Loucy (cell line): ENCODE data around the gene SIRPB2.

Experiments
- H2AFZ ChIP-seq: fragments of 200-600 bp; sonication (generic); 2 replicates; pipeline ENCODE4 v1.6.0; 2016; ENCODE audit warnings: antibody characterized with exemption, mild to moderate bottlenecking, low read length, moderate library complexity
- H3F3A ChIP-seq: fragments of 200-600 bp; 2 replicates; pipeline ENCODE4 v1.6.0; 2016; ENCODE audit warnings: antibody characterized with exemption, low read depth, mild to moderate bottlenecking
- H3K27me3 ChIP-seq: fragments of 200-600 bp; sonication (generic); 2 replicates; pipeline ENCODE4 v1.6.1; 2014; ENCODE audit warnings: low read length, mild to moderate bottlenecking; ENCODE audit not compliant: insufficient read depth, poor library complexity, severe bottlenecking
- H3K36me3 ChIP-seq: fragments of 200-600 bp; sonication (generic); 2 replicates; pipeline ENCODE4 v1.6.1; 2016; ENCODE audit warnings: low read length; ENCODE audit not compliant: insufficient read depth
- H3K4me1 ChIP-seq: fragments of 200-600 bp; sonication (generic); 2 replicates; pipeline ENCODE4 v1.5.1; 2014; ENCODE audit warnings: low read length, mild to moderate bottlenecking; ENCODE audit not compliant: insufficient read depth, poor library complexity, severe bottlenecking
- H3K4me2 ChIP-seq: fragments of 200-600 bp; sonication (generic); 2 replicates; pipeline ENCODE4 v1.6.0; 2014; ENCODE audit warnings: antibody characterized with exemption, low read length, low read depth, mild to moderate bottlenecking; ENCODE audit not compliant: poor library complexity, severe bottlenecking
- H3K4me3 ChIP-seq: fragments of 200-600 bp; sonication (generic); 2 replicates; pipeline ENCODE4 v1.5.1; 2014; ENCODE audit warnings: low read length, mild to moderate bottlenecking, mixed read lengths; ENCODE audit not compliant: poor library complexity, severe bottlenecking
- H3K79me2 ChIP-seq: fragments of 200-600 bp; sonication (generic); 2 replicates; pipeline ENCODE4 v1.6.1; 2014; ENCODE audit warnings: low read length; ENCODE audit not compliant: insufficient read depth
- H3K9ac ChIP-seq: fragments of 200-600 bp; sonication (generic); 2 replicates; pipeline ENCODE4 v1.6.0; 2014; ENCODE audit warnings: mild to moderate bottlenecking, low read depth, low read length, moderate library complexity; ENCODE audit not compliant: poor library complexity, severe bottlenecking
- H3K9me2 ChIP-seq: fragments of 200-600 bp; sonication (generic); replicated peaks from 2 replicates; pipeline ENCODE4 v1.6.1; 2016; ENCODE audit warnings: low read depth, low read length, mixed read lengths
- H3K9me3 ChIP-seq: fragments of 200-600 bp; sonication (generic); 2 replicates; pipeline ENCODE4 v1.6.1; 2014; ENCODE audit warnings: mild to moderate bottlenecking, antibody characterized with exemption, low read length, low read depth; ENCODE audit not compliant: insufficient read depth
- H4K20me1 ChIP-seq: fragments of 200-600 bp; sonication (generic); 2 replicates; pipeline ENCODE4 v1.6.0; 2014; ENCODE audit warnings: antibody characterized with exemption, low read length, mild to moderate bottlenecking; ENCODE audit not compliant: insufficient read depth, poor library complexity, severe bottlenecking
- EZH2phosphoT487 ChIP-seq: fragments of 200-600 bp; IDR thresholded peaks from 2 replicates; pipeline ENCODE4 v1.6.1; 2018; ENCODE audit warnings: antibody characterized with exemption, mild to moderate bottlenecking, moderate library complexity, borderline replicate concordance
- TF ChIP-seq, protein P1 (sequence below): fragments of 200-600 bp; sonication (generic); conservative IDR thresholded peaks from 2 replicates; pipeline ENCODE4 v1.5.1; 2014; ENCODE audit warnings: mild to moderate bottlenecking, antibody characterized with exemption, low read length

Gene SIRPB2

DNA sequence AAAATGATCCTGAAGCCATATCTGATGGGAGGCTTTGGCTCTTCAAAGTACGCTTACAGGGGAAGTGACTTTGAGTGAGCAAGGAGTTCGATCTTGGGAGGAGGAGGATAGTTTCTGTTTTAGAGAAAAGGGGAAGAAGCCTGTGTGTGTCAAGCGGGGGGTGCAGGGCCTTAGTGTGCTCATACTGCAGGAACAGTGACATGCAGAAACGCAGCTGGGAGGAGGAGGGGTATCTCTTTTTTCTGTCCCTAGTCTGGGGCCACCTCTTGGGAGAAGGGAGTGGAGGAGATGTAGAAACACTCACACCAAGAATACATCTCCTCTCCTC, 46.5 kb upstream of the SIRPB2 start:
- H3K9me3 ChIP-seq, result no peaks in the 10 kb centered on the region
- no peak overlapping the region for H3K4me3 ChIP-seq
- H3K79me2 ChIP-seq, result no peaks in the 10 kb centered on the region
- no peaks in the 10 kb centered on the region for H3K27me3 ChIP-seq
- H3K4me2 ChIP-seq, result no peak overlapping the region
- H3K4me1 ChIP-seq, result no peaks in the 10 kb centered on the region
- H3K9ac ChIP-seq, result no peak overlapping the region
- H4K20me1 ChIP-seq, result no peaks in the 10 kb centered on the region
- H3K9me2 ChIP-seq, result no peaks in the 10 kb centered on the region
- no peak overlapping the region for H2AFZ ChIP-seq
- TF ChIP-seq, protein P1, sequence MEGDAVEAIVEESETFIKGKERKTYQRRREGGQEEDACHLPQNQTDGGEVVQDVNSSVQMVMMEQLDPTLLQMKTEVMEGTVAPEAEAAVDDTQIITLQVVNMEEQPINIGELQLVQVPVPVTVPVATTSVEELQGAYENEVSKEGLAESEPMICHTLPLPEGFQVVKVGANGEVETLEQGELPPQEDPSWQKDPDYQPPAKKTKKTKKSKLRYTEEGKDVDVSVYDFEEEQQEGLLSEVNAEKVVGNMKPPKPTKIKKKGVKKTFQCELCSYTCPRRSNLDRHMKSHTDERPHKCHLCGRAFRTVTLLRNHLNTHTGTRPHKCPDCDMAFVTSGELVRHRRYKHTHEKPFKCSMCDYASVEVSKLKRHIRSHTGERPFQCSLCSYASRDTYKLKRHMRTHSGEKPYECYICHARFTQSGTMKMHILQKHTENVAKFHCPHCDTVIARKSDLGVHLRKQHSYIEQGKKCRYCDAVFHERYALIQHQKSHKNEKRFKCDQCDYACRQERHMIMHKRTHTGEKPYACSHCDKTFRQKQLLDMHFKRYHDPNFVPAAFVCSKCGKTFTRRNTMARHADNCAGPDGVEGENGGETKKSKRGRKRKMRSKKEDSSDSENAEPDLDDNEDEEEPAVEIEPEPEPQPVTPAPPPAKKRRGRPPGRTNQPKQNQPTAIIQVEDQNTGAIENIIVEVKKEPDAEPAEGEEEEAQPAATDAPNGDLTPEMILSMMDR, result no peak
- TF ChIP-seq EZH2phosphoT487, result no peak
- H3K36me3 ChIP-seq, result no peaks in the 10 kb centered on the region
- H3F3A ChIP-seq, result no peaks in the 10 kb centered on the region

DNA sequence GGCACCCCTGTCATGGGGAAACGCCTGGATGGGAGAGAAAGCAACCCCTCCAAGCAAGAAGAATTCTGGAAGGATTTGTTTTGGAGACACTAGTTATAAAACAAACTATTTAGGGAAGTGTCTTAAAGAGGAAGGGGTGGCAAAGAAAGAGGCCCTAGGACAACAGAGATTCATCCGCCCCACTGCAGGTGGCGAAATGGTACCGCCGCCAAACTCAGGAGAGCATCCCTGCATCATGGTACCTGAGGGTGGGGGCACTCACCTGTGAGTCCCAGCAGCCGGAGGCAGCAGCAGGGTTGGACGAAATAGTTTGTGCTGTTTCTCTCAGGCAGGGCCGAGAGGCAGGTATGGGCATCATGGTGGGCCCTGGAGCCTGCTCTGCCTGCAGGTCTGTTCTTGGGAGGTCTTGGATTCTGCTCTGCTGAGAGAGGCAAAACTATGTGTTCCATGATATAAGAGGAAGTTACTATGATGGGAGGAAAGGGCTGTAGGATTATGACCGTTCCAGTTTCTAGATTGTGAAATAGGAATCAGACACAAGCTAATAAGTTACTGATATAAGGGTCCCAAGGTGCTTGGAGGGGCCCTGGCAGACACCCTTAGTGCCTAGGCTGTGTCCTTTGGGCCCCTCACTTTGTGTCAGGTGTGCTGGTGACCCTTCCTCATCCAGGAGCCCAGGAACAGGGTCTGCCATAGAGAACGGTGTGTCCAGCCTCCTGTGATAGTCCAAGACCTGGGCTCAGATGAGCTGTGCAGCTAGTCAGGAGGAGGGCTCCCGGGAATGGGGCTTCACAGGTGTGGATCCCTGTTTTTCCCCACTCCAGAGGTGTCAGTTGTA, 45.9 kb upstream of the SIRPB2 start:
- Histone ChIP-seq H3K4me3 (no peak overlapping the region), H3K79me2 (no peaks in the 10 kb centered on the region), H3K9me3 (no peaks in the 10 kb centered on the region), H3K36me3 (no peaks in the 10 kb centered on the region), H3F3A (no peaks in the 10 kb centered on the region), H3K27me3 (no peaks in the 10 kb centered on the region), H3K9me2 (no peaks in the 10 kb centered on the region), H3K9ac (no peak overlapping the region), H3K4me1 (no peaks in the 10 kb centered on the region), H4K20me1 (no peaks in the 10 kb centered on the region), H2AFZ (no peak overlapping the region), H3K4me2 (no peak overlapping the region)
- TF ChIP-seq, protein P1, result no peak
- no peak for TF ChIP-seq EZH2phosphoT487

DNA sequence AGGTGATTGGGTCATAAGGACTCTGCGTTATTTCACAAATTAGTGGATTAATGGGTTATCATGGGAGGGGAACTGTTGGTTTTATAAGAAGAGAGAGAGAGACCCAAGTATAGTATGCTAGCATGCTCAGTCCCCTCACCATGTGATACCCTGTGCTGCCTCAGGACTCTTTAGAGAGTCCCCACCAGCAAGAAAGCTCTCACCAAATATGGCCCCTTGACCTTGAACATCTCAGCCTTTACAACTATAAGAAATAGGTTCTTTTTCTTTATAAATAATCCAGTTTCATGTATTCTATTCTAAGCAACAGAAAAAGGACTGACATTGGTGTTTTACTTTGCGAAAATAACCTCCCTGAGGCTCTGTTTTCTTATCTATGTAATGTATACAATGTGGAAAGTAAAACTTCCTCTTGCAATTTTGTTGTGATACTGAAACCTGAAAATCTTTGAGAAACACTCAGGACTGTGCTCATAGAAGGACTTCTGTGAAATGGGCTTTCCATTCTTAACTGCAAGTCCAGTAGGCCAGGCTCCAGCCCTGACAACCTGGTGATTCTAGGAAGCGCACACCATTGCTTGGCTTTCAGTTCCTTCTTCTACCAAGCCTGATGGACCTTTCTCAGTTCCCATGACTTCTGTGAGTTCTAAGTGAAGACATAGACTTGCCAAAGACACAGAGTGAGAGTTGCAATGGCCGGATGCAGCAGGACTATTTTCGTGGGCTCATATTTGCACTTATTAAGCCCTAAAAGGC, 44.4 kb upstream of the SIRPB2 start:
- Histone ChIP-seq H3F3A (no peaks in the 10 kb centered on the region), H3K27me3 (no peaks in the 10 kb centered on the region), H2AFZ (no peak overlapping the region), H3K9ac (no peak overlapping the region), H3K79me2 (no peaks in the 10 kb centered on the region), H3K4me3 (no peak overlapping the region), H3K36me3 (no peaks in the 10 kb centered on the region), H3K9me2 (no peaks in the 10 kb centered on the region), H3K4me1 (no peaks in the 10 kb centered on the region), H3K9me3 (no peaks in the 10 kb centered on the region), H3K4me2 (no peak overlapping the region), H4K20me1 (no peaks in the 10 kb centered on the region)
- TF ChIP-seq EZH2phosphoT487, result no peak
